ENCODE data around the gene CNR1.

Gene CNR1

GRCh38 chr6:88171312-88171711, 5.2 kb upstream of the CNR1 start:
- WGBS, 2 experiments, result 98% methylated on average over 2 of the region's 2 CpGs
- Histone ChIP-seq H3K27me3 (ENCODE audit: control insufficient read depth, insufficient read depth, low read length, poor library complexity, severe bottlenecking) (peaks cover 35% of the 10 kb centered on the region), H3K36me3 (ENCODE audit: control insufficient read depth, insufficient read depth, low read length) (no peaks in the 10 kb centered on the region), H3K4me3 (ENCODE audit: insufficient read depth, low read depth, low read length) (no peak overlapping the region), H3K9me3 (ENCODE audit: control insufficient read depth, low read length) (no peaks in the 10 kb centered on the region), H3K4me1 (ENCODE audit: control insufficient read depth, insufficient read depth, low read length) (no peaks in the 10 kb centered on the region), H3K27ac (ENCODE audit: insufficient read depth, low read depth, low read length, poor library complexity, severe bottlenecking) (no peak overlapping the region)

DNA sequence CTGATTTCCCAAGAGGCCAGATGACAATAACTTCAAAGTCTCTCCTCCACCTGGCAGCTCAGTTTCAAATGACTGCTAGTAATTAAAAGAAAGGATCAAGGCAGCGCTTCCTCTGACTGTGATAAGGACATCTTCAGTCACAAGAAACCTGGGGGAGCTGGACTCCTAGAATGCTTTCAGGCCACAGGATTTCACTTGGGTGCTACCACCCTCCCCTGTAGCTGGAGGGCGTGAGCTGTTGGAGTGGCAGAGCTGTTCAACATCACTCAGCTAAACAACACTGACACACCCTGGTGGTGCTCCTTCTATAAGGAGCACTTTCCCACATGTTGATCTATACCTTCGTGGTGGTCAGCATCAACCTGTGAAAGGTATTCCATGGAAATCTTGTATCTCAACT, 2.2 kb upstream of the CNR1 start:
- Histone ChIP-seq H3K9me3 (ENCODE audit: control insufficient read depth, low read length) (no peaks in the 10 kb centered on the region), H3K4me3 (ENCODE audit: insufficient read depth, low read depth, low read length) (no peak overlapping the region), H3K27me3 (ENCODE audit: control insufficient read depth, insufficient read depth, low read length, poor library complexity, severe bottlenecking) (peaks cover 59% of the 10 kb centered on the region), H3K27ac (ENCODE audit: insufficient read depth, low read depth, low read length, poor library complexity, severe bottlenecking) (no peak overlapping the region), H3K36me3 (ENCODE audit: control insufficient read depth, insufficient read depth, low read length) (no peaks in the 10 kb centered on the region), H3K4me1 (ENCODE audit: control insufficient read depth, insufficient read depth, low read length) (no peaks in the 10 kb centered on the region)
- WGBS, 2 experiments, result 82 to 88% methylated on average over 3 of the region's 3 CpGs

DNA sequence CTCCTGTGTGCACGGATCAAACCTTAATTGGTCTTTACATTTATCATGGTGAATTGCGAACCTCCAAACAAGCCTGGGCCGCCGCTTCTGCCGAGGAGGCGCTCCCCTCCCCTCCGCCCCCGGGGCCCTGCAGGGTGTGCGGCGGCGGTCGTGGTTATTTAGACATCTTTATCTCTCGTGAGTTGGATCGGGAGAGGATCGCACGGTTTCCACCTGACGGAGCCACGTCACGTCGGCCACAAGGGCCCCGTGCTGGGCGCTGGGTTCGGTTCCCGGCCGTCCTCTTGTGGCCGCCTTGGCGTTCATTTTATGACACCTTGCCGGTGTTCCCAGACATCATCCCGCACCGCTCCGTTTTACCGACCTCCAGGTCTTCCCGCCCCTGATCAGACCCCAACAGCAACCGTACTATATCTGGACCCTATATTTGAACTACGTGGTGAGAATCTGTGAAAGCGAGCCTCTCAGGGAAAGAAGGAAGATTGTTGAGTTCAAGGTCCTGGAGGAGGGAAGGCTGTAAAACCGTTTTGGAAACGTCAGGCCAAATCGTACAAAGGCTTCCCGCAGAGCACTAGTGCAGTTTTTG, 1.3 kb upstream of the CNR1 start:
- no peaks in the 10 kb centered on the region for H3K9me3 ChIP-seq (ENCODE audit: control insufficient read depth, low read length)
- H3K4me3 ChIP-seq (ENCODE audit: insufficient read depth, low read depth, low read length), result peak overlapping the region; percentile 47
- H3K27me3 ChIP-seq (ENCODE audit: control insufficient read depth, insufficient read depth, low read length, poor library complexity, severe bottlenecking), result peaks cover 59% of the 10 kb centered on the region
- H3K4me1 ChIP-seq (ENCODE audit: control insufficient read depth, insufficient read depth, low read length), result no peaks in the 10 kb centered on the region
- 7 to 10% methylated on average over 40 of the region's 40 CpGs for WGBS, 2 experiments
- H3K36me3 ChIP-seq (ENCODE audit: control insufficient read depth, insufficient read depth, low read length), result no peaks in the 10 kb centered on the region
- H3K27ac ChIP-seq (ENCODE audit: insufficient read depth, low read depth, low read length, poor library complexity, severe bottlenecking), result no peak overlapping the region

DNA sequence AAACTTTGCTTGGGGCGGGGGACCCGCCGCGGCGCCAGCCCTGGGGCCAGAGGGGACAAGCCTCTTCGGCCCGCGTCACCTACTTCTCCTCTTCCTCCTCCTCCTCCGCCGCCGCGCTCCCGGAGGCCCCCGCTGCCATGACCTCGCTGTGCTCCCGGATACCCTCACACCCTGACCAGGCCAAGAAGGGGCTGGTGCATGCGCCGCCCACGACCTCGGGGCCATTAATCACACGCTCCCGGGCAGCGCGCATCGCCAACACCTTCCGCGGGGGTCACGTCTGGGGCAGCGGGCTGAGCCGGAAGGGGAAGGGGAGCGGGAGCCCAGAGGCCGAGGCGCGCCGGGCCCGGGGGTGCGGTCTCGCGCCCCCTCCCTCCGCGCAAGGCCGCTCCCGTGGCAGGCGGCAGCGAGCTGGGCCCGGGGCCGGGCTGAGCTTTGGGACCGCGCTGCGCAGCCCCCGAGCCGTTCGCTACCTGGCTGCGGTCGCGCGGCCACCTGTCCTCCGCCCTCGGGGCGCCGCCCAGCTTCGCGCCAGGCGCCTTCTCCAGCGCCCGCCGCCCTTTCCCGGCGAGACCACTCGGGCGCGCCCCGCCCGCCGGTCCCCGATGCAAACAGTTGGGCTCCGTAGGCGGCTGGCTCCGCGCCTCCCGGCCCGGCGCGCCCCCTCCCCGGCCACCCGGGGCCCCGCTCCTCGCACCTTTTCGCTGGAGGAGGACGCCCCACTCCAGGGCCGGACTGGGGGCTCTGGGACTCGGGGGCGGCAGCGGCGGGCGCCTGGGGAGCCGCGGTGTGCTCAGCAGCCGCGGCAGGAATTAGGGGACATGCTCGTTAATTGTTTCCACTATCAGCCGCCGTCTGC, 575 bp upstream of the CNR1 start:
- Histone ChIP-seq H3K4me3 (ENCODE audit: insufficient read depth, low read depth, low read length) (peak overlapping the region; percentile 47), H3K4me1 (ENCODE audit: control insufficient read depth, insufficient read depth, low read length) (no peaks in the 10 kb centered on the region), H3K27ac (ENCODE audit: insufficient read depth, low read depth, low read length, poor library complexity, severe bottlenecking) (no peak overlapping the region), H3K36me3 (ENCODE audit: control insufficient read depth, insufficient read depth, low read length) (no peaks in the 10 kb centered on the region), H3K9me3 (ENCODE audit: control insufficient read depth, low read length) (no peaks in the 10 kb centered on the region), H3K27me3 (ENCODE audit: control insufficient read depth, insufficient read depth, low read length, poor library complexity, severe bottlenecking) (peaks cover 59% of the 10 kb centered on the region)
- WGBS, 2 experiments, result 0% methylated on average over 103 of the region's 103 CpGs

- H3K36me3 ChIP-seq (ENCODE audit: control insufficient read depth, insufficient read depth, low read length), result no peaks in the 10 kb centered on the region
- H3K27me3 ChIP-seq (ENCODE audit: control insufficient read depth, insufficient read depth, low read length, poor library complexity, severe bottlenecking), result peaks cover 59% of the 10 kb centered on the region
- no peaks in the 10 kb centered on the region for H3K9me3 ChIP-seq (ENCODE audit: control insufficient read depth, low read length)
- H3K4me3 ChIP-seq (ENCODE audit: insufficient read depth, low read depth, low read length), result peak overlapping the region; percentile 47
- H3K4me1 ChIP-seq (ENCODE audit: control insufficient read depth, insufficient read depth, low read length), result no peaks in the 10 kb centered on the region
- H3K27ac ChIP-seq (ENCODE audit: insufficient read depth, low read depth, low read length, poor library complexity, severe bottlenecking), result no peak overlapping the region
- 23 to 24% methylated on average over 18 of the region's 18 CpGs for WGBS, 2 experiments
Measured at GRCh38 chr6:88165087-88165843, 882 bp downstream of the CNR1 start.

GRCh38 chr6:88164061-88164460, 2.1 kb downstream of the CNR1 start:
- Histone ChIP-seq H3K36me3 (ENCODE audit: control insufficient read depth, insufficient read depth, low read length) (no peaks in the 10 kb centered on the region), H3K27ac (ENCODE audit: insufficient read depth, low read depth, low read length, poor library complexity, severe bottlenecking) (no peak overlapping the region), H3K9me3 (ENCODE audit: control insufficient read depth, low read length) (no peaks in the 10 kb centered on the region), H3K4me1 (ENCODE audit: control insufficient read depth, insufficient read depth, low read length) (no peaks in the 10 kb centered on the region), H3K4me3 (ENCODE audit: insufficient read depth, low read depth, low read length) (no peak overlapping the region), H3K27me3 (ENCODE audit: control insufficient read depth, insufficient read depth, low read length, poor library complexity, severe bottlenecking) (peaks cover 51% of the 10 kb centered on the region)
- WGBS, 2 experiments, result 76 to 87% methylated on average over 3 to 4 of the region's 4 CpGs

DNA sequence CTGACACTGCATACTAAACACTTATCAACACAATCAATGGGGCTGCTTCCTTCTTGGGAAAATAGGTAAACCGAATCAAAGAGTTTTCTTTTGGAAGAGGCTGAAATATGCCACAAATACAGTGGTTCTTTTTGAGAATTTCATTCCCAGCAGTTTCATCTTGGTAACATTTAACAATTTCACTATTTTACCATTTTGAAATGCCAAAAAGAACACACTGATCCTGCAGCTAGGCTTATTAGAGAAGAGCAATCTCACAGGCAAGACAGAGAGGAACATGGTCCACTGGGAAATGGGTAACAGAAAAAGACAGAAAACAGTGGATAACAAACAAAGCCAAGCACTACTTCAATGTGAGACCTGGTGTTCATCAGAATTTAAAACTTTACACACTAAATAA, 2.5 kb downstream of the CNR1 start:
- WGBS, 2 experiments, result 91 to 94% methylated on average over 1 of the region's 1 CpG
- H3K27ac ChIP-seq (ENCODE audit: insufficient read depth, low read depth, low read length, poor library complexity, severe bottlenecking), result no peak overlapping the region
- H3K4me3 ChIP-seq (ENCODE audit: insufficient read depth, low read depth, low read length), result no peak overlapping the region
- H3K27me3 ChIP-seq (ENCODE audit: control insufficient read depth, insufficient read depth, low read length, poor library complexity, severe bottlenecking), result peaks cover 47% of the 10 kb centered on the region
- no peaks in the 10 kb centered on the region for H3K4me1 ChIP-seq (ENCODE audit: control insufficient read depth, insufficient read depth, low read length)
- H3K36me3 ChIP-seq (ENCODE audit: control insufficient read depth, insufficient read depth, low read length), result no peaks in the 10 kb centered on the region
- H3K9me3 ChIP-seq (ENCODE audit: control insufficient read depth, low read length), result no peaks in the 10 kb centered on the region

GRCh38 chr6:88161940-88162339, 4.2 kb downstream of the CNR1 start:
- no peaks in the 10 kb centered on the region for H3K4me1 ChIP-seq (ENCODE audit: control insufficient read depth, insufficient read depth, low read length)
- 85 to 95% methylated on average over 3 to 4 of the region's 4 CpGs for WGBS, 2 experiments
- no peak overlapping the region for H3K4me3 ChIP-seq (ENCODE audit: insufficient read depth, low read depth, low read length)
- H3K9me3 ChIP-seq (ENCODE audit: control insufficient read depth, low read length), result no peaks in the 10 kb centered on the region
- H3K27me3 ChIP-seq (ENCODE audit: control insufficient read depth, insufficient read depth, low read length, poor library complexity, severe bottlenecking), result peaks cover 30% of the 10 kb centered on the region
- H3K27ac ChIP-seq (ENCODE audit: insufficient read depth, low read depth, low read length, poor library complexity, severe bottlenecking), result no peak overlapping the region
- H3K36me3 ChIP-seq (ENCODE audit: control insufficient read depth, insufficient read depth, low read length), result no peaks in the 10 kb centered on the region

DNA sequence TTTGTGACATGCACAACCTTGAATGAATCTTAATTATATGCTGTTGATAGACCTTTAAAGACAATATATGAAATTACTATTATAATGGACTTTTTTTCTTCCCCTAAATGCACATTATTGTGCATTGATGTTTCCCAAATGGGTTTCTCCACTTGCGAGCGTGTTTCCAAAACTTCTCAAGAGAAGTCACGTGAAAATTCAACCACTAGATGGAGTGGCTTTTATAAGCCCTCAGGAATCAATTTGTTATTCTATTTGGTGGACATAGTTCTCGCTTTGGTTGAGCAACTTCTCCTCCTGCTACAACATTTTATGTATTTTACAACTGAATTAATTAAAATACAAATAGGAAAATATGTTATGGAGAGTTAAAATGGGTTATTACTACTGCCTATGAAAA, 9.0 kb downstream of the CNR1 start:
- H3K9me3 ChIP-seq (ENCODE audit: control insufficient read depth, low read length), result no peaks in the 10 kb centered on the region
- no peak overlapping the region for H3K4me3 ChIP-seq (ENCODE audit: insufficient read depth, low read depth, low read length)
- no peaks in the 10 kb centered on the region for H3K4me1 ChIP-seq (ENCODE audit: control insufficient read depth, insufficient read depth, low read length)
- WGBS, 2 experiments, result 85 to 87% methylated on average over 3 to 4 of the region's 4 CpGs
- no peaks in the 10 kb centered on the region for H3K27me3 ChIP-seq (ENCODE audit: control insufficient read depth, insufficient read depth, low read length, poor library complexity, severe bottlenecking)
- H3K36me3 ChIP-seq (ENCODE audit: control insufficient read depth, insufficient read depth, low read length), result no peaks in the 10 kb centered on the region
- no peak overlapping the region for H3K27ac ChIP-seq (ENCODE audit: insufficient read depth, low read depth, low read length, poor library complexity, severe bottlenecking)

- H3K4me3 ChIP-seq (ENCODE audit: insufficient read depth, low read depth, low read length), result no peak overlapping the region
- H3K9me3 ChIP-seq (ENCODE audit: control insufficient read depth, low read length), result no peaks in the 10 kb centered on the region
- no peaks in the 10 kb centered on the region for H3K36me3 ChIP-seq (ENCODE audit: control insufficient read depth, insufficient read depth, low read length)
- 92 to 95% methylated on average over 5 to 6 of the region's 6 CpGs for WGBS, 2 experiments
- H3K4me1 ChIP-seq (ENCODE audit: control insufficient read depth, insufficient read depth, low read length), result no peaks in the 10 kb centered on the region
- no peaks in the 10 kb centered on the region for H3K27me3 ChIP-seq (ENCODE audit: control insufficient read depth, insufficient read depth, low read length, poor library complexity, severe bottlenecking)
- H3K27ac ChIP-seq (ENCODE audit: insufficient read depth, low read depth, low read length, poor library complexity, severe bottlenecking), result no peak overlapping the region
Measured at GRCh38 chr6:88145298-88145963, 20.7 kb downstream of the CNR1 start.

All from ectodermal cell (in vitro differentiated cells).